Cardiac septum (tissue), 1 donor: ENCODE data around the gene EXD1. TPM values are rescaled to one million over a fixed set of nuclear protein-coding genes. Genes with fewer than 3 reads are reported as not detected.
A peak's percentile ranks its signal among the peaks of the same experiment; 100 is the strongest.
"Not testable (repeated sequence)": the region's sequence is repeated elsewhere in the genome, so short reads cannot be mapped to it uniquely, and the experiment has no call there.

Experiments
- DNase-seq: peaks from one replicate; pipeline ENCODE4 v3.0.0-alpha.2; 2020; ENCODE audit warnings: low spot score
- intact Hi-C: fragments of 100-400 bp; cut with DNase I; formaldehyde crosslinking; loops from one replicate; pipeline ENCODE4 v1.14.0; 2022
- long read RNA-seq: library from polyadenylated mRNA; unstranded; transcript quantifications from one replicate; pipeline ENCODE4 v2.0.0, GENCODE V29; 2021
- total RNA-seq: library from RNA; stranded (reverse); fragmentation: NEBNext Ultra II Directional; extraction: Animal tissue kit (Norgen Biotek cat#: 25700); gene quantifications from one replicate; pipeline ENCODE4 v1.2.1, GENCODE V29; 2021
- donor health status: DM: no; HTN: no; CAD: no.

EXD1 gene
- total RNA-seq, result not detected
- long read RNA-seq, result 0 reads

- intact Hi-C loops, result loop anchor here (1.0 to 2.0 kb wide), 2 partner anchors 52 to 114 kb away; partner anchors contain the start of gene INO80
- DNase-seq, result peak; percentile 99
Observed at GRCh38 chr15:41230650-41231421, at the start of gene EXD1, which contains the start of gene CHP1. TSS of gene EXD1 (minus strand) at chr15:41230757. CDS start at chr15:41226575, 4,182 bp downstream. TSS of gene CHP1 (plus strand) at chr15:41231268. CDS start at chr15:41231383, 115 bp downstream.

DNA sequence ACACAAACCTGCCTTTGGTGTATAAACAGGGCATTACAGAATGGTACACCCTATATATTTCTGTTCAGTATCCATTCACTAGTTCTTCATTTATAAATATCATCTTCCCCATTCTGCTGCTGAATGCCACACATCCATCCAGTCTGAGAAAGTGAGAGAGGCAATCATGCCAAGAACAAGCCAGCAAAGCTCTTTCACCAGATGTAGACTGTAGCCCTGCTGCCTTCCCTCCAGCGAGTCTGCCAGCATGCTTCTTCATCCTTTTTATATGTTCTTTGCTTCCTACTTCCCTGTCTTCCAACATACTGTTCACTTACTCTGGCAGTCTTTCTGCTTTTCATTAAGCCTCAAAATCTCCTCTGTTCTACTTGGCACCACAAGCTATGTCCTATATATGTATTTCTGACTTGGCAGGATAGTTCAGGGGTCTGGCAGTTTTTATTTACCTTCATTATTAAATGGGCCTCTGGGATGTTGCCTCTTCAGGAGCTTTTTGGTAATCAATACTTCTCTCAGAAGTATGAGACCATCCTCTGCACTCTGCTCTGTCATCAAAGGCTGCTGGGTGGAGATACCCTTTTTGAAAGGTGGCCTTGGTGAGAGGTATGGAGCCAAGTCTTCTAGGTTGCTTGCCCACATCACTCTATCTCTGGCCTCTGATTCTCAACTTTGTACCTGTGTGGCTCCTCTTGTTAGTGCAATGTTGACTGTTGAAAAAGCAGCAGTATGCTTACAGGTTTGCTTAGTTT, 49.2 kb upstream of the EXD1 start:
- no peak for DNase-seq
- intact Hi-C loops, result loop anchor here (5.0 kb wide), 1 partner anchor 162 kb away; the partner anchor contains the start of gene INO80

GRCh38 chr15:41278319-41278718, 47.8 kb upstream of the EXD1 start:
- DNase-seq, result no peak
- intact Hi-C loops, result no loop called here

DNA sequence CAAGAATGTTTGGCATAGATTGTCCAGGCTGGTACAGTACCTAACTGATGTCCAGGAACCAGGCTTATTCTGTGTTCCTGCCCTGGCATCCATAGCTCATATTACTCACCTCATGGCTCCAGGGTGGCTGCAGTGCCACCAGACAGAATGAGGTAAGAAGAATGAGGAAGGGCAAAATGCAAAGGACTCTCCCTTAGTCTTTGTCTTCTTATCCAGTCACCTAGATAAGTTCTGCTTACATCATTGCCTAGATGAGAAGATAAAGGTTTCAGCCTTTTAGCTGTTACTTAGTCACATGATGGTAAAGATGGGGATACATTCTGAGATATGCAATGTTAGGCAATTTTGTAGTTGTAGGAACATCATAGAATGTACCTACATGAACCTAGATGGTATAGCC, 46.3 kb upstream of the EXD1 start:
- no peak for DNase-seq
- intact Hi-C loops, result no loop called here

DNA sequence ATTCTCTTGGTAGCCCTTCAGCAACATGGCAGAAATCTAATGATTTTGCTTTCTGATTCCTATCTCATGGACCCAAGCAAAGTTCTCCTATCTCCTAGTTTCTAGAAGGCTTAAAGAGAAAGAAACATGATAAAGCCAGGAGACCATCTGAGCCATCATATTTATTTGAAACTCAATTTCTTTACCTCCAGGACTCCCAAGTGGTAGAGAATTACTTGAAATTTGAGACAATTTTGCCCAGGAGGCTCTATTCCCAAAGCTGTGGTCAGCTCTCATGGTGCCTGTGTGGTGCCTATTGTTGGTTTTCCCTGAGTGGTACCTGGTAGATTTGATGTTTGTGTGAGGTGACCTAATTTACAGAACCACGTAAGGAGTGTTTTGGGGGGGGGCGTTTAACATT, 39.3 kb upstream of the EXD1 start:
- no peak for DNase-seq
- intact Hi-C loops, result no loop called here

GRCh38 chr15:41263891-41264351, 33.4 kb upstream of the EXD1 start:
- DNase-seq, result no peak
- intact Hi-C loops, result no loop called here

GRCh38 chr15:41262571-41262970, 32.0 kb upstream of the EXD1 start:
- DNase-seq, result no peak
- intact Hi-C loops, result no loop called here

GRCh38 chr15:41260924-41261323, 30.4 kb upstream of the EXD1 start:
- intact Hi-C loops, DNase-seq: not testable (repeated sequence)

- DNase-seq, result no peak
- intact Hi-C loops, result no loop called here
Observed at GRCh38 chr15:41259546-41260189, 29.1 kb upstream of the EXD1 start.

DNA sequence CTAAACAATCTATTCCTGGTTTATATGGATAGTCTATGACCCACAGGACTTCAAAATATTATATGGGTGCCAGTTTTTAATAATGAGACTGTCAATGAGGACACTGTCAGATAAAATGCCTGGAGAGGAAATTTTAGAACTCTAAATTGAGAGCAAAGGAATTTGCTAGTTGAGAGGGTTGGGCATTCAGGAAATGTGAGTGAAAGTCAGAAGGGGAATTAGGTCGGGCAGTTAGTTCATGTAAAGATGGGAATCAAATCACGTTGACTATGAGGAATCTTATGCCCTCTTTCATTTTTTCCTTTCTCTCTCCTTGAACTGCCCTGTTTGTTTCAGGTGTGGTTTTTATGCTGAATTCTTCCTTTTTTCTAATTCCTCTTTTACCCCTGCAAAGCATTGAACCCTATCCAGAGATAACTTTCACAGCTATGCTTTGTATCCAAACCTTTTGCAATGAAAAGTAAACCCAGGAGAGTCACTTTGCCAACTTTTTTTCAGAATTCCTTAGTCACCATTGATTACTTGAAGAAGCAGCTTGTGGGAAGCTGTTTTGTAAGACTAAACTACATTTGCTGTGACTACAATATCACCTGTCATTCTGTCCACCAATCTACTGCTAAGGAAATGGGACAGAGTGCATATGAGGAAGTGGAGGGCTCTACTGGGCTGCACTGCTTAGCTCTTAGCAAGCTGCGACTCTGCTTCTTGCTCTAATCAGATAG, 28.4 kb upstream of the EXD1 start:
- intact Hi-C loops, result no loop called here
- DNase-seq, result no peak

- intact Hi-C loops, result no loop called here
- no peak for DNase-seq
Observed at GRCh38 chr15:41256577-41257038, 26.1 kb upstream of the EXD1 start.

GRCh38 chr15:41256103-41256502, 25.5 kb upstream of the EXD1 start:
- intact Hi-C loops, result no loop called here
- DNase-seq, result no peak

DNA sequence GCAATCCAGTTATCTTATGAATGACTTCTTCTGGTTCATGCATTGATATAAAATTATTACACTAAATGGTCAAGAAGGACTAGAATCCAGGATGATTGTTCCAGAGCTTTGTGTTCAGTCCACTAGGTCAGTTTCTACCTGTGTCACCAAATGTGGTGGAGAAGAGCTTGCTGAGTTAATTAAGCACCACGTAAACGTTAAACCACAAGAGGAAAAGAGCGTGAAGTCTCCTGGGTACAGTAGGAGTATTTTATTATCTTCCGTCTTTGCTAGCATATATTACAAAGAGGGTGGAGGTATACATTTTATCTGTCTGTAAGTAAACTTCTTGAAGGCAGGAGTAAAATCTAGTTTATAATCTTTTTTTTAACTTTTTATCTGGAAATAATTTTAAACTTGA, 24.0 kb upstream of the EXD1 start:
- no peak for DNase-seq
- intact Hi-C loops, result no loop called here

GRCh38 chr15:41251411-41251810, 20.9 kb upstream of the EXD1 start:
- intact Hi-C loops, result no loop called here
- DNase-seq, result no peak

- intact Hi-C loops, DNase-seq: not testable (repeated sequence)
Observed at GRCh38 chr15:41250745-41251144, 20.2 kb upstream of the EXD1 start.

GRCh38 chr15:41241221-41241964, 10.8 kb upstream of the EXD1 start:
- intact Hi-C loops, result no loop called here
- no peak for DNase-seq

GRCh38 chr15:41238100-41238499, 7.5 kb upstream of the EXD1 start:
- intact Hi-C loops, result no loop called here
- DNase-seq, result no peak

GRCh38 chr15:41235929-41236328, 5.4 kb upstream of the EXD1 start:
- intact Hi-C loops, result no loop called here
- DNase-seq, result no peak

GRCh38 chr15:41235228-41235627, 4.7 kb upstream of the EXD1 start:
- DNase-seq, intact Hi-C loops: not testable (repeated sequence)
